Ovary (tissue), 9 donors: ENCODE results near the gene DERA. TPM values are rescaled to one million over a fixed set of nuclear protein-coding genes. Genes with fewer than 3 reads are reported as not detected.

Experiments
- DNase-seq, 5 donors: peaks; one replicate each; pipeline ENCODE4 v3.0.0-alpha.2; 2019 to 2020
- H3K27ac ChIP-seq, 2 donors: fragments of 200-600 bp; one replicate each; pipeline versions ENCODE4 v1.5.1 to v1.8.0; 2019 to 2022
- H3K27me3 ChIP-seq: fragments of 200-600 bp; one replicate; pipeline ENCODE4 v1.8.0; 2022
- H3K36me3 ChIP-seq: fragments of 200-600 bp; sonication (generic); one replicate; pipeline ENCODE4 v1.5.1; 2019
- H3K4me1 ChIP-seq: one replicate; pipeline ENCODE4 v1.8.1; 2013; ENCODE audit warnings: mild to moderate bottlenecking, moderate library complexity; ENCODE audit not compliant: insufficient read depth
- H3K4me3 ChIP-seq: fragments of 200-600 bp; sonication (generic); one replicate; pipeline ENCODE4 v1.5.1; 2017
- H3K9me3 ChIP-seq, 2 donors: fragments of 200-600 bp in 1 of 2; sonication (generic) in 1 of 2; one replicate each; pipeline versions ENCODE4 v1.5.1 to v1.8.1; 2013 to 2019; ENCODE audit warnings: mild to moderate bottlenecking in 1 of 2, moderate library complexity in 1 of 2
- EP300 ChIP-seq: sonication (generic); formaldehyde crosslinking; IDR thresholded peaks from one replicate; pipeline ENCODE4 v1.6.1; 2017; ENCODE audit warnings: antibody characterized with exemption
- POLR2A ChIP-seq: fragments of 450-650 bp; IDR thresholded peaks from one replicate; pipeline ENCODE4 v1.6.1; 2017; ENCODE audit warnings: antibody characterized with exemption, mild to moderate bottlenecking, moderate library complexity
- WGBS, 3 donors: extraction: QIAGEN DNeasy Blood & Tissue Kit in 1 of 3; methylation state at CpG; one replicate each; pipeline versions ENCODE4 v1.1.5 to v1.1.7; 2013 to 2017; 5-methylcytosine and 5-hydroxymethylcytosine counted together
- intact Hi-C, 4 donors: fragments of 100-400 bp; cut with DNase I; formaldehyde crosslinking; loops; one replicate each; pipeline versions ENCODE4 v1.11.0 to v1.15.1; 2022 to 2023
- polyA plus RNA-seq, 2 donors: library from polyadenylated mRNA; stranded (reverse); fragments of 200-250 nt in 1 of 2; fragments of 350-450 nt in 1 of 2; fragmentation: Illumina TruSeq in 1 of 2; extraction: RNeasy Lipid Tissue Mini Kit (QIAGEN cat#74804) in 1 of 2; gene quantifications; one replicate each; pipeline ENCODE4 v1.2.3, GENCODE V29; 2013 to 2014
- total RNA-seq, 7 donors: library from RNA; depleted of rRNA in 2 of 7; stranded (reverse); fragments of >200 nt in 2 of 7; fragmentation: NEBNext Ultra II Directional in 3 of 7; extraction: Animal tissue kit (Norgen Biotek cat#: 25700) in 3 of 7; gene quantifications; one replicate each; pipeline versions ENCODE4 v1.1.0 to v1.2.4, GENCODE V29; 2016 to 2023
- TF ChIP-seq, protein P1 (sequence below), 3 donors: fragments of 450-650 bp in 2 of 3; fragments of 200-600 bp in 1 of 3; IDR thresholded peaks; one replicate each; pipeline versions ENCODE4 v1.5.1 to v1.8.0; 2016 to 2022; ENCODE audit warnings: antibody characterized with exemption in 3 of 3, mild to moderate bottlenecking in 1 of 3
- donor health status: DM: no; HTN: no; CAD: no; lungs with moderate emphysema.
- donor health status: DM: no; HTN: no; CAD: no.
- donor health status: Bipolar disorder and iron deficiency.
- donor health status: DM: yes; HTN: yes; CAD: no.
- donor health status: DM: no; HTN: no; CAD: no.
- donor health status: DM: yes; HTN: yes; CAD: no.

The DERA gene
- total and polyA plus RNA-seq, 9 donors = 8.1 to 27.7 (median 12.0) TPM

DNA sequence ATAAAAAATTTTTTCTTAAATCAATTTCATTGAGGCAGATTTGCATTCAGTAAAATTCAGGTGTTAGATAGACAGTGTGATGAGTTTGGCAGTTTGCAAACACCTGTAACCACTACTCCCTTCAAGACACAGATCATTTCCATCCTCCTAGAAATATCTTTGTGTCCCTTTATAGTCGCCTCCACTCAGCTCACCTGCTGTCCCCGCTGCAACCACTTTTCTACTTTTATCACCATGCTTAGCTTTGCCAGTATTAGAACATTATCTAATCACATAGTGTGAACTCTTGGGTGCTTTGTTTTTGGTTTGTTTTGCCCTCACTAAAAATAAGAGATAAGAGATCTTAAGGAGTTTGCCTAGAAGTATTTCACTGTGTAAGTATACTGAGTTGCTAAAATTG, 73.8 kb downstream of the DERA start:
- Histone ChIP-seq H3K9me3 (no peaks in the 10 kb centered on the region), H3K36me3 (no peaks in the 10 kb centered on the region), H3K4me3 (no peak overlapping the region), H3K4me1 (no peaks in the 10 kb centered on the region), H3K27ac (no peak overlapping the region), H3K27me3 (no peaks in the 10 kb centered on the region)
- intact Hi-C loops = no loop called here
- DNase-seq = no peak
- WGBS, 3 donors = 94 to 98% (median 97%) methylated on average over 2 of the region's 2 CpGs
- TF ChIP-seq, protein P1, sequence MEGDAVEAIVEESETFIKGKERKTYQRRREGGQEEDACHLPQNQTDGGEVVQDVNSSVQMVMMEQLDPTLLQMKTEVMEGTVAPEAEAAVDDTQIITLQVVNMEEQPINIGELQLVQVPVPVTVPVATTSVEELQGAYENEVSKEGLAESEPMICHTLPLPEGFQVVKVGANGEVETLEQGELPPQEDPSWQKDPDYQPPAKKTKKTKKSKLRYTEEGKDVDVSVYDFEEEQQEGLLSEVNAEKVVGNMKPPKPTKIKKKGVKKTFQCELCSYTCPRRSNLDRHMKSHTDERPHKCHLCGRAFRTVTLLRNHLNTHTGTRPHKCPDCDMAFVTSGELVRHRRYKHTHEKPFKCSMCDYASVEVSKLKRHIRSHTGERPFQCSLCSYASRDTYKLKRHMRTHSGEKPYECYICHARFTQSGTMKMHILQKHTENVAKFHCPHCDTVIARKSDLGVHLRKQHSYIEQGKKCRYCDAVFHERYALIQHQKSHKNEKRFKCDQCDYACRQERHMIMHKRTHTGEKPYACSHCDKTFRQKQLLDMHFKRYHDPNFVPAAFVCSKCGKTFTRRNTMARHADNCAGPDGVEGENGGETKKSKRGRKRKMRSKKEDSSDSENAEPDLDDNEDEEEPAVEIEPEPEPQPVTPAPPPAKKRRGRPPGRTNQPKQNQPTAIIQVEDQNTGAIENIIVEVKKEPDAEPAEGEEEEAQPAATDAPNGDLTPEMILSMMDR (IDR thresholded peaks at IDR 0.05) = no peak
- TF ChIP-seq EP300 = no peak
- no peak for TF ChIP-seq POLR2A

DNA sequence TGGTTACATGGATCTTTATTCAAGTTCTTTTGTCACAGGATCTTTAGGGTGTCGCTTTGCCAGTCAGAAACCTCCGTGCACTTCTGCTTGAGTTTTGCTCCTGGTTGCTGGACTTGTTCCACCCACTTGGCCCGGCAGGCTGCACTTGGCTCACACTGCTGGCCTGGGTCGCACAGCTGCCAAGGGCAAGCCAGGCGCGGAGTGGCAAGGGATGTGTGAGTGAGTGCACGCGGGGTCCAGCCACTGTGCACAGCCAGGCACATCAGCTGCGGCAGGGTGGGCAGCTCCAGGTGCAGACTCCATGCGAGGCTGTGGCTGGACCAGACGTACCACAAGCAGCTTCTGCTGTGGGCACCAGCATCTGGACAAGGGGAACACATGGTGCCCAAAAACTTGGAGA, 76.6 kb downstream of the DERA start:
- Histone ChIP-seq H3K27me3 (no peaks in the 10 kb centered on the region), H3K4me1 (no peaks in the 10 kb centered on the region), H3K27ac (no peak overlapping the region), H3K9me3 (no peaks in the 10 kb centered on the region), H3K36me3 (no peaks in the 10 kb centered on the region), H3K4me3 (no peak overlapping the region)
- WGBS, 3 donors = 94 to 97% (median 95%) methylated on average over 11 of the region's 11 CpGs
- intact Hi-C loops = no loop called here
- no peak for DNase-seq
- TF ChIP-seq, protein P1 (IDR thresholded peaks at IDR 0.05) = no peak
- no peak for TF ChIP-seq EP300
- no peak for TF ChIP-seq POLR2A

DNA sequence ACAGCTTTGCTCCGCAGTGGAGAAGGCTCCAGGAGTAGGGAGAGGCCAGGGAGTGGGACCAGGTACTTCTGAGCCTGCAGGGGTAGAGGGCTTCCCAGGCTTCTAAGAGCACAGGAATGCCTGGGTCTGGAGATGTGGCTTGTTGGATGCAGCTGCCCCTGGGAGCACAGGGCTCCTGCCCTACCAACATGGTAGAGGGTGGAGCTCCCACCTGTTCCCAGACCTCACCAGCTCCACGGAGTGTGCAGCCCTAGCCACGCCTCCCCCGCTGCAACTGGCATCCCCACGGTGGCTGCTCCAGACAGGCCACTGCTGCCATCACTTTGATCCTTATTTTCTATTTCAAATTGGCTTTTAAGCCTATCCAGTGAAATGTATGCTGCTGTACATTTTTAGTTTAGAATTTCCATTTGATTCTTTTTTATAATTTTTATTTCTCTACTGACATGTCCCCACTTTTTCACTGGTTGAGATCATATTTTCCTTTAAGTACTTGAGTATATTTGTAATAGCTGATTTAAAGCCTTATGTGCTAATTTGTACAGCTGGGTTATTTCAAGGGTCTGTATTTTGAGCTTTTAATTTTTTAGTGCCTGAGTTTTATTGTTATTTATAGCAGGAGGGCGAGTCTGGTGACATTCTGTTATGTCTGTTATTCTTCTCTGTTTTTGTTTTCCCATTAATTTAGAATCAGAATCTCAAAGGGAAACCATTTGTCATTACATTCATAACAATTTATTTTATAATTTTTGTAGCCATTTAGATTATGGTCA, 78.0 kb downstream of the DERA start:
- intact Hi-C loops = no loop called here
- 73 to 86% (median 81%) methylated on average over 6 of the region's 6 CpGs for WGBS, 3 donors
- H3K4me3 ChIP-seq = no peak overlapping the region
- no peaks in the 10 kb centered on the region for H3K9me3 ChIP-seq
- H3K4me1 ChIP-seq = no peaks in the 10 kb centered on the region
- no peaks in the 10 kb centered on the region for H3K27me3 ChIP-seq
- H3K27ac ChIP-seq = no peak overlapping the region
- no peak for TF ChIP-seq EP300
- no peak for DNase-seq
- H3K36me3 ChIP-seq = no peaks in the 10 kb centered on the region

DNA sequence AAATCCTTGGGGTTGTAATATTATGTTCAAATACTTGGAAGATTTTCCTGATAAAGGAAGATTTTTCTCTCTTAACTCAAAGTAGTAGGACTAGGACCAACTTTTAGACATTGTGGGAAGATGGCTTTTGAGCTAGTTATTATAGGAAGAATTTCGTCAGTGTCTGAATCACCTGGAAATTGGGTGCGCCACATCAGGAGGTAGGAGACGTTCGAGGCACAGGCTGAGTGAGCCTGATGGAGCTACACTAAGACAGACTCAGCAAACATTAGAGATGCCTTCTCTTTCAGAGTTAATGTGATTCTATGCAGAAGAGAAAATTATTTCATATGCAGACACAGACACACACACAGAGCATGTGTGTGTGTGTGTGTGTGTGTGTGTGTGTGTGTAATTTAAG, 84.7 kb downstream of the DERA start:
- intact Hi-C loops = no loop called here
- WGBS, 3 donors = 96 to 98% (median 96%) methylated on average over 4 of the region's 4 CpGs

DNA sequence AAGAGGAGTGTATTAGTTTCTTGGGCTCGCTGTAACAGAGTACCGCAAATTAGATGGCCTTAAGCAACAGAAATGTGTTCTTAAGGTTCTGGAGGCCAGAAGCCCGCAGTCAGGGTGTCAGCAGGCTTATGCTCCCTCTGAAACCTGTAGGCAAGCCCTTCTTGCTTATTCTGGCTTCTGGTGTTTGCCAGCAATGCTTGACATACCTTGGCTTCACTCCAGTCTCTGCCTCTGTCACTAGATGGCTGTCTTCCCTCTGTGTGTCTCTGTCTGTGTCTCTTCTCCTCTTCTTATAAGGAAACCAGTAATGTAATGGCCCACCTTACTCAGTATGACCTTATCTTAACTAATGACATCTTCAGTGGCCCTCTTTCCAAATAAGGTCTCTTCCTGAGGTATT, 85.1 kb downstream of the DERA start:
- WGBS, 3 donors = 91 to 95% (median 94%) methylated on average over 3 of the region's 3 CpGs
- H3K4me3 ChIP-seq = no peak overlapping the region
- TF ChIP-seq, protein P1 (IDR thresholded peaks at IDR 0.05) = no peak
- TF ChIP-seq POLR2A = no peak
- no peak for TF ChIP-seq EP300
- no peaks in the 10 kb centered on the region for H3K9me3 ChIP-seq
- no peaks in the 10 kb centered on the region for H3K4me1 ChIP-seq
- H3K27ac ChIP-seq = no peak overlapping the region
- H3K36me3 ChIP-seq = no peaks in the 10 kb centered on the region
- H3K27me3 ChIP-seq = no peaks in the 10 kb centered on the region
- no peak for DNase-seq
- intact Hi-C loops = no loop called here

More for the DNA sequence above, 84.7 kb downstream of the DERA start:
- H3K4me1 ChIP-seq = no peaks in the 10 kb centered on the region
- H3K4me3 ChIP-seq = no peak overlapping the region
- no peaks in the 10 kb centered on the region for H3K27me3 ChIP-seq
- H3K27ac ChIP-seq = no peak overlapping the region
- no peaks in the 10 kb centered on the region for H3K9me3 ChIP-seq
- DNase-seq = no peak
- H3K36me3 ChIP-seq = no peaks in the 10 kb centered on the region
- TF ChIP-seq POLR2A = no peak
- TF ChIP-seq EP300 = no peak
- TF ChIP-seq, protein P1 (IDR thresholded peaks at IDR 0.05) = no peak
